ENCODE measurements around the gene PLPP3.
"Not testable (repeated sequence)": the region's sequence is repeated elsewhere in the genome, so short reads cannot be mapped to it uniquely, and the experiment has no call there.

- not testable (repeated sequence) for TF ChIP-seq CTCF (IDR thresholded peaks at IDR 0.05); POLR2AphosphoS5 (IDR thresholded peaks at IDR 0.05; ENCODE audit: low read depth, low read length); SIN3A (IDR thresholded peaks at IDR 0.05; ENCODE audit: borderline replicate concordance, insufficient read depth, low read depth, low read length); REST (IDR thresholded peaks at IDR 0.05; ENCODE audit: insufficient read depth in 1 of 2, low read depth in 2 of 2, low read length in 1 of 2)
Observed at GRCh38 chr1:56595397-56596191, 16.2 kb upstream of the PLPP3 start.
